NCI-H1105 treated with DMSO at 0.1 percent for 48 hours (cell line): Measurements from ENCODE around the gene GRID2.
"Not testable (repeated sequence)": the region's sequence is repeated elsewhere in the genome, so short reads cannot be mapped to it uniquely, and the experiment has no call there.

Experiments
- DNase-seq: peaks from one replicate; lab custom pipeline; 2025; lab: John Stamatoyannopoulos, UW

Gene GRID2

GRCh38 chr4:93515208-93515607 is 1211.4 kb downstream of the GRID2 start:
- DNase-seq, result no peak

GRCh38 chr4:93529692-93530372 is 1226.1 kb downstream of the GRID2 start:
- DNase-seq, result peak; percentile 13

- DNase-seq, result no peak
Observed at GRCh38 chr4:93532234-93532633, 1228.5 kb downstream of the GRID2 start.

GRCh38 chr4:93540562-93540961 is 1236.8 kb downstream of the GRID2 start:
- no peak for DNase-seq

- DNase-seq, result no peak
Observed at GRCh38 chr4:93561842-93562241, 1258.1 kb downstream of the GRID2 start.

GRCh38 chr4:93568758-93569157 is 1265.0 kb downstream of the GRID2 start:
- DNase-seq, result no peak

GRCh38 chr4:93573285-93573684 is 1269.5 kb downstream of the GRID2 start:
- no peak for DNase-seq

GRCh38 chr4:93578942-93579341 is 1275.2 kb downstream of the GRID2 start:
- DNase-seq, result no peak

- DNase-seq, result no peak
Observed at GRCh38 chr4:93605163-93605562, 1301.4 kb downstream of the GRID2 start.

- DNase-seq, result no peak
Observed at GRCh38 chr4:93617606-93618005, 1313.8 kb downstream of the GRID2 start.

- DNase-seq, result no peak
Observed at GRCh38 chr4:93633721-93634120, 1330.0 kb downstream of the GRID2 start.

- no peak for DNase-seq
Observed at GRCh38 chr4:93635943-93636342, 1332.2 kb downstream of the GRID2 start.

- DNase-seq, result no peak
Observed at GRCh38 chr4:93645120-93645519, 1341.4 kb downstream of the GRID2 start.

- peak; percentile 64 for DNase-seq
Observed at GRCh38 chr4:93646233-93646930, 1342.6 kb downstream of the GRID2 start.

GRCh38 chr4:93648258-93648657 is 1344.5 kb downstream of the GRID2 start:
- DNase-seq, result no peak

- DNase-seq, result no peak
Observed at GRCh38 chr4:93649828-93650227, 1346.1 kb downstream of the GRID2 start.

- no peak for DNase-seq
Observed at GRCh38 chr4:93654211-93654610, 1350.4 kb downstream of the GRID2 start.

- no peak for DNase-seq
Observed at GRCh38 chr4:93657527-93657926, 1353.8 kb downstream of the GRID2 start.

GRCh38 chr4:93658443-93658842 is 1354.7 kb downstream of the GRID2 start:
- DNase-seq, result no peak

GRCh38 chr4:93659629-93660028 is 1355.9 kb downstream of the GRID2 start:
- DNase-seq, result no peak

GRCh38 chr4:93660036-93660435 is 1356.3 kb downstream of the GRID2 start:
- DNase-seq, result no peak

GRCh38 chr4:93670434-93670833 is 1366.7 kb downstream of the GRID2 start:
- no peak for DNase-seq

GRCh38 chr4:93671093-93671492 is 1367.3 kb downstream of the GRID2 start:
- no peak for DNase-seq

GRCh38 chr4:93676937-93677336 is 1373.2 kb downstream of the GRID2 start:
- not testable (repeated sequence) for DNase-seq
